ENCODE data around the gene HIVEP1.

GRCh38 chr6:12099623-12100338 is 87.7 kb downstream of the HIVEP1 start:
- TF ChIP-seq CTCF (conservative IDR thresholded peaks at IDR 0.05; ENCODE audit: low read length) (no peak), EZH2phosphoT487 (IDR thresholded peaks at IDR 0.05; ENCODE audit: borderline replicate concordance, low read depth, low read length) (no peak)
